ENCODE measurements around the gene UNC5A.

UNC5A gene

GRCh38 chr5:176916337-176916736, 106.0 kb downstream of the UNC5A start:
- no peak for TF ChIP-seq CTCF (IDR thresholded peaks at IDR 0.05; ENCODE audit: extremely low read depth, missing control alignments)
- no peak for DNase-seq (ENCODE audit: low spot score)

GRCh38 chr5:176918613-176919012, 108.3 kb downstream of the UNC5A start:
- no peak for TF ChIP-seq CTCF (IDR thresholded peaks at IDR 0.05; ENCODE audit: extremely low read depth, missing control alignments)
- DNase-seq (ENCODE audit: low spot score): no peak

GRCh38 chr5:176921714-176922113, 111.4 kb downstream of the UNC5A start:
- DNase-seq (ENCODE audit: low spot score): no peak
- TF ChIP-seq CTCF (IDR thresholded peaks at IDR 0.05; ENCODE audit: extremely low read depth, missing control alignments): no peak

GRCh38 chr5:176922817-176923216, 112.5 kb downstream of the UNC5A start:
- DNase-seq (ENCODE audit: low spot score): no peak
- TF ChIP-seq CTCF (IDR thresholded peaks at IDR 0.05; ENCODE audit: extremely low read depth, missing control alignments): no peak

- DNase-seq (ENCODE audit: low spot score): no peak
- no peak for TF ChIP-seq CTCF (IDR thresholded peaks at IDR 0.05; ENCODE audit: extremely low read depth, missing control alignments)
Measured at GRCh38 chr5:176927562-176927961, 117.2 kb downstream of the UNC5A start.

GRCh38 chr5:176929654-176930053, 119.3 kb downstream of the UNC5A start:
- TF ChIP-seq CTCF (IDR thresholded peaks at IDR 0.05; ENCODE audit: extremely low read depth, missing control alignments): no peak
- no peak for DNase-seq (ENCODE audit: low spot score)
